ENCODE data around the gene BHLHA15.

GRCh38 chr7:98233219-98234070, 22.2 kb downstream of the BHLHA15 start:
- no peak for TF ChIP-seq CTCF (IDR thresholded peaks at IDR 0.05)
- TF ChIP-seq POLR2A (IDR thresholded peaks at IDR 0.05), result no peak

Data from body of pancreas (tissue), 4 donors.